Breast epithelium (tissue), 4 donors: ENCODE measurements around the gene RBL2. TPM values are rescaled to one million over a fixed set of nuclear protein-coding genes. Genes with fewer than 3 reads are reported as not detected.

Experiments used
- DNase-seq, 2 donors: peaks; one replicate each; pipeline ENCODE4 v3.0.0-alpha.2; 2019; ENCODE audit warnings: low spot score in 2 of 2
- H3K27ac ChIP-seq, 2 donors: fragments of 200-600 bp; sonication (generic) in 1 of 2; one replicate each; pipeline ENCODE4 v1.5.1; 2016 to 2019; ENCODE audit warnings: mild to moderate bottlenecking in 1 of 2
- H3K27me3 ChIP-seq, 2 donors: fragments of 200-600 bp; sonication (generic) in 1 of 2; one replicate each; pipeline versions ENCODE4 v1.5.1 to v1.6.0; 2017 to 2019; ENCODE audit warnings: control low read depth in 1 of 2, mild to moderate bottlenecking in 1 of 2
- H3K36me3 ChIP-seq: fragments of 200-600 bp; one replicate; pipeline ENCODE4 v1.5.1; 2019
- H3K4me1 ChIP-seq, 2 donors: fragments of 200-600 bp; sonication (generic); one replicate each; pipeline ENCODE4 v1.5.1; 2016 to 2019; ENCODE audit warnings: control low read depth in 1 of 2
- H3K4me3 ChIP-seq, 3 donors: fragments of 200-600 bp; sonication (generic); 1 replicate in 2 of 3; 2 replicates in 1 of 3; pipeline ENCODE4 v1.5.1; 2016 to 2019; ENCODE audit warnings: mild to moderate bottlenecking in 3 of 3, moderate library complexity in 2 of 3
- H3K9me3 ChIP-seq, 2 donors: fragments of 200-600 bp; sonication (generic) in 1 of 2; one replicate each; pipeline ENCODE4 v1.5.1; 2016 to 2019; ENCODE audit warnings: control low read depth in 1 of 2
- CTCF ChIP-seq, 3 donors: fragments of 450-650 bp; IDR thresholded peaks; one replicate each; pipeline ENCODE4 v1.5.1; 2016 to 2017; ENCODE audit warnings: antibody characterized with exemption in 3 of 3, mild to moderate bottlenecking in 3 of 3, moderate library complexity in 3 of 3
- POLR2A ChIP-seq: fragments of 450-650 bp; IDR thresholded peaks from one replicate; pipeline ENCODE4 v1.6.1; 2016; ENCODE audit warnings: antibody characterized with exemption, mild to moderate bottlenecking, moderate library complexity
- POLR2AphosphoS5 ChIP-seq, 3 donors: sonication (generic); formaldehyde crosslinking; IDR thresholded peaks; one replicate each; pipeline ENCODE4 v1.6.1; 2017; ENCODE audit warnings: antibody characterized with exemption in 3 of 3
- intact Hi-C: fragments of 100-400 bp; cut with DNase I; formaldehyde crosslinking; loops from one replicate; pipeline ENCODE4 v1.15.1; 2023; ENCODE audit warnings: low total_unique reads
- total RNA-seq, 3 donors: library from RNA; depleted of rRNA; stranded (reverse); fragments of >200 nt; gene quantifications; one replicate each; pipeline ENCODE4 v1.1.0, GENCODE V29; 2016

RBL2 gene
- total RNA-seq, 3 donors from 2014 or later: 118 to 146 (median 123) TPM

- no peaks in the 10 kb centered on the region for H3K4me1 ChIP-seq
- intact Hi-C loops: no loop called here
- no peak for TF ChIP-seq POLR2A
- TF ChIP-seq POLR2AphosphoS5 (IDR thresholded peaks at IDR 0.05): no peak
- TF ChIP-seq CTCF (IDR thresholded peaks at IDR 0.05): no peak
- H3K4me3 ChIP-seq: no peak overlapping the region
- H3K9me3 ChIP-seq: no peaks in the 10 kb centered on the region
- no peak for DNase-seq
- no peaks in the 10 kb centered on the region for H3K36me3 ChIP-seq
- H3K27ac ChIP-seq: no peak overlapping the region
- H3K27me3 ChIP-seq: no peaks in the 10 kb centered on the region
Observed at GRCh38 chr16:53476867-53477266, 42.6 kb downstream of the RBL2 start.

GRCh38 chr16:53478965-53479364 lies 44.7 kb downstream of the RBL2 start:
- Histone ChIP-seq H3K27me3 (no peaks in the 10 kb centered on the region), H3K36me3 (no peaks in the 10 kb centered on the region), H3K4me1 (no peaks in the 10 kb centered on the region), H3K27ac (no peak overlapping the region), H3K9me3 (no peaks in the 10 kb centered on the region), H3K4me3 (no peak overlapping the region)
- no peak for DNase-seq
- intact Hi-C loops: no loop called here
- no peak for TF ChIP-seq POLR2A
- TF ChIP-seq CTCF (IDR thresholded peaks at IDR 0.05): no peak
- no peak for TF ChIP-seq POLR2AphosphoS5 (IDR thresholded peaks at IDR 0.05)

GRCh38 chr16:53480394-53480793 lies 46.1 kb downstream of the RBL2 start:
- Histone ChIP-seq H3K27me3 (no peaks in the 10 kb centered on the region), H3K9me3 (no peaks in the 10 kb centered on the region), H3K4me1 (no peaks in the 10 kb centered on the region), H3K27ac (no peak overlapping the region), H3K4me3 (no peak overlapping the region), H3K36me3 (no peaks in the 10 kb centered on the region)
- no peak for DNase-seq
- TF ChIP-seq CTCF (IDR thresholded peaks at IDR 0.05) (no peak), POLR2AphosphoS5 (IDR thresholded peaks at IDR 0.05) (no peak), POLR2A (no peak)
- intact Hi-C loops: no loop called here

GRCh38 chr16:53482123-53482522 lies 47.9 kb downstream of the RBL2 start:
- no peaks in the 10 kb centered on the region for H3K9me3 ChIP-seq
- H3K4me1 ChIP-seq: no peaks in the 10 kb centered on the region
- TF ChIP-seq CTCF (IDR thresholded peaks at IDR 0.05) (no peak), POLR2A (no peak)
- no peak overlapping the region for H3K27ac ChIP-seq
- H3K36me3 ChIP-seq: no peaks in the 10 kb centered on the region
- no peak for DNase-seq
- intact Hi-C loops: no loop called here
- H3K4me3 ChIP-seq: no peak overlapping the region
- no peaks in the 10 kb centered on the region for H3K27me3 ChIP-seq

- H3K27ac ChIP-seq: no peak overlapping the region
- no peaks in the 10 kb centered on the region for H3K9me3 ChIP-seq
- no peaks in the 10 kb centered on the region for H3K4me1 ChIP-seq
- no peak overlapping the region for H3K4me3 ChIP-seq
- no peak for DNase-seq
- H3K36me3 ChIP-seq: no peaks in the 10 kb centered on the region
- H3K27me3 ChIP-seq: no peaks in the 10 kb centered on the region
- intact Hi-C loops: no loop called here
- TF ChIP-seq POLR2A: no peak
Observed at GRCh38 chr16:53484542-53484941, 50.3 kb downstream of the RBL2 start.

- DNase-seq: no peak
- intact Hi-C loops: no loop called here
- Histone ChIP-seq H3K9me3 (no peaks in the 10 kb centered on the region), H3K27ac (no peak overlapping the region), H3K36me3 (no peaks in the 10 kb centered on the region), H3K4me3 (no peak overlapping the region), H3K27me3 (no peaks in the 10 kb centered on the region), H3K4me1 (no peaks in the 10 kb centered on the region)
- TF ChIP-seq POLR2AphosphoS5 (IDR thresholded peaks at IDR 0.05) (no peak), POLR2A (no peak), CTCF (IDR thresholded peaks at IDR 0.05) (no peak)
Observed at GRCh38 chr16:53486230-53486629, 52.0 kb downstream of the RBL2 start.
